Stimulated activated CD8-positive, alpha-beta memory T cell treated with anti-CD3 and anti-CD28 coated beads, Interleukin-4, amount 100 ng/mL, for 4 hours (primary cell): ENCODE measurements around the gene CPT1B.
"Not testable (repeated sequence)": the region's sequence is repeated elsewhere in the genome, so short reads cannot be mapped to it uniquely, and the experiment has no call there.

ENCODE experiments used
- DNase-seq, 2 donors: peaks; one replicate each; pipeline ENCODE4 v3.0.0-alpha.2; 2020; ENCODE audit warnings: low read depth in 2 of 2, low spot score in 1 of 2

The CPT1B gene

GRCh38 chr22:50609599-50609998, 31.4 kb upstream of the CPT1B start:
- no peak for DNase-seq

- DNase-seq = no peak
These were observed 30.8 kb upstream of the CPT1B start for GRCh38 chr22:50608996-50609395.

GRCh38 chr22:50608058-50608840, 30.0 kb upstream of the CPT1B start:
- not testable (repeated sequence) for DNase-seq

GRCh38 chr22:50607659-50608020, 29.4 kb upstream of the CPT1B start:
- DNase-seq = no peak

GRCh38 chr22:50606946-50607658, 28.9 kb upstream of the CPT1B start:
- DNase-seq = no peak

GRCh38 chr22:50606165-50606945, 28.1 kb upstream of the CPT1B start:
- no peak for DNase-seq

GRCh38 chr22:50605613-50606074, 27.4 kb upstream of the CPT1B start:
- DNase-seq = no peak

- DNase-seq = no peak
These were observed 26.9 kb upstream of the CPT1B start for GRCh38 chr22:50605002-50605612.

GRCh38 chr22:50604256-50605001, 26.2 kb upstream of the CPT1B start:
- DNase-seq = no peak

- DNase-seq = no peak
These were observed 25.5 kb upstream of the CPT1B start for GRCh38 chr22:50603511-50604255.

GRCh38 chr22:50602338-50602700, 24.1 kb upstream of the CPT1B start:
- no peak for DNase-seq

GRCh38 chr22:50601669-50602337, 23.6 kb upstream of the CPT1B start:
- no peak for DNase-seq

GRCh38 chr22:50600967-50601668, 22.9 kb upstream of the CPT1B start:
- DNase-seq = no peak

- DNase-seq = no peak
These were observed 22.3 kb upstream of the CPT1B start, which contains the start of gene MAPK8IP2 for GRCh38 chr22:50600538-50600937. MAPK8IP2 (plus strand) TSS chr22:50600793; CDS start chr22:50600819, 26 bp downstream.

- no peak for DNase-seq
These were observed 21.7 kb upstream of the CPT1B start for GRCh38 chr22:50599816-50600455.

GRCh38 chr22:50597097-50597496, 18.9 kb upstream of the CPT1B start:
- DNase-seq = no peak

GRCh38 chr22:50595189-50595588, 17.0 kb upstream of the CPT1B start:
- no peak for DNase-seq

GRCh38 chr22:50587407-50587806, 9.2 kb upstream of the CPT1B start:
- no peak for DNase-seq
